ENCODE results near the gene OR4K1. TPM values are rescaled to one million over a fixed set of nuclear protein-coding genes. Genes with fewer than 3 reads are reported as not detected.

Gene OR4K1, protein sequence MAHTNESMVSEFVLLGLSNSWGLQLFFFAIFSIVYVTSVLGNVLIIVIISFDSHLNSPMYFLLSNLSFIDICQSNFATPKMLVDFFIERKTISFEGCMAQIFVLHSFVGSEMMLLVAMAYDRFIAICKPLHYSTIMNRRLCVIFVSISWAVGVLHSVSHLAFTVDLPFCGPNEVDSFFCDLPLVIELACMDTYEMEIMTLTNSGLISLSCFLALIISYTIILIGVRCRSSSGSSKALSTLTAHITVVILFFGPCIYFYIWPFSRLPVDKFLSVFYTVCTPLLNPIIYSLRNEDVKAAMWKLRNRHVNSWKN
- not detected for total RNA-seq
- not detected for polyA plus RNA-seq
- total RNA-seq = not detected

GRCh38 chr14:19930617-19931016, at the start of gene OR4K1:
Gene OR4K1, plus strand, starts transcription at chr14:19930917. Its CDS starts 4,750 bp downstream, at chr14:19935667.
- Mint-ChIP-seq H3K27me3 (peaks cover 0 to 4% (median 0%) of the 10 kb centered on the region in 5 donors), H3K4me3 (no peak within 1 kb of the TSS), H3K27ac (no peak within 1 kb of the TSS), H3K4me1 (no peaks in the 10 kb centered on the region), H3K9me3 (peaks cover 0 to 6% (median 0%) of the 10 kb centered on the region in 11 donors), H3K36me3 (no peaks in the 10 kb centered on the region)
- Histone ChIP-seq H3K27ac (ENCODE audit: low read depth, low read length) (no peak within 1 kb of the TSS), H3K9me3 (ENCODE audit: control insufficient read depth in 2 of 3, low read length in 3 of 3) (no peaks in the 10 kb centered on the region), H3K4me3 (ENCODE audit: low read length) (no peak within 1 kb of the TSS), H3K4me1 (ENCODE audit: control insufficient read depth in 2 of 2, insufficient read depth in 2 of 2, low read length in 2 of 2) (no peaks in the 10 kb centered on the region), H3K27me3 (ENCODE audit: control insufficient read depth in 2 of 2, insufficient read depth in 2 of 2, low read length in 2 of 2) (no peaks in the 10 kb centered on the region), H3K36me3 (ENCODE audit: control insufficient read depth in 2 of 3, insufficient read depth in 3 of 3, low read length in 3 of 3) (no peaks in the 10 kb centered on the region)
- intact Hi-C loops (cut with micrococcal nuclease) = no loop called here
- ATAC-seq = no peak
- no peak for DNase-seq
- ChIA-PET CTCF (no interaction called here), POLR2A (no interaction called here)

DNA sequence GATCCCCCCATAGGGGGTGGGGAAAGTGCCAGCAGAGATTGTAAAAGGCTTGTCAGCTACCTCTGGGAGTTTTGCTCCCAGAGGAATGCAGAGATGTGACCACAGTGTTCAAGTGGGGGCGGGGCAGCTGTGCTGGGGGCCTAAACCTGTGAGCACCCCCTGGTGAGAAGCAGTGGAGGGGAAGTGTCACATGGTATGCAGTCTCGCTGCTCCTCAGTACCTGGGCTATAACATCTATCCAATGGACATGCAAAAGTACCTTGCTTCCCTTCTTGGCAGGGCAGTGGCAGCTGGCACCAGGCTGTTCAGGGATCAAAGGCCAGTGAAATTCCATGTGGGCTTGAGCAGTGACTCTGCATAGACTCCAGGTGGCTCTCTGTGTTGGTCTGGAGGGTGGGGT, 35.4 kb upstream of the OR4K1 start:
- ATAC-seq (no peak), DNase-seq (no peak)
- H3K36me3 ChIP-seq (ENCODE audit: control insufficient read depth in 2 of 3, insufficient read depth in 3 of 3, low read length in 3 of 3) = no peaks in the 10 kb centered on the region
- POLR2A ChIA-PET = no interaction called here
- H3K4me1 Mint-ChIP-seq = no peaks in the 10 kb centered on the region
- H3K4me3 Mint-ChIP-seq = no peak overlapping the region
- H3K27ac ChIP-seq (ENCODE audit: low read depth, low read length) = no peak overlapping the region
- H3K9me3 Mint-ChIP-seq = peaks cover 7 to 57% (median 40%) of the 10 kb centered on the region in 11 donors
- peaks cover 0 to 21% (median 13%) of the 10 kb centered on the region in 5 donors for H3K27me3 Mint-ChIP-seq
- H3K27ac Mint-ChIP-seq = no peak overlapping the region
- CTCF ChIA-PET = no interaction called here
- intact Hi-C loops (cut with micrococcal nuclease) = no loop called here
- no peaks in the 10 kb centered on the region for H3K27me3 ChIP-seq (ENCODE audit: control insufficient read depth in 2 of 2, insufficient read depth in 2 of 2, low read length in 2 of 2)
- no peaks in the 10 kb centered on the region for H3K4me1 ChIP-seq (ENCODE audit: control insufficient read depth in 2 of 2, insufficient read depth in 2 of 2, low read length in 2 of 2)
- peaks cover 0 to 13% (median 0%) of the 10 kb centered on the region in 5 donors for H3K36me3 Mint-ChIP-seq
- no peak overlapping the region for H3K4me3 ChIP-seq (ENCODE audit: low read length)
- H3K9me3 ChIP-seq (ENCODE audit: control insufficient read depth in 2 of 3, low read length in 3 of 3) = peaks cover 0 to 58% (median 10%) of the 10 kb centered on the region in 3 experiments

- Mint-ChIP-seq H3K36me3 (peaks cover 0 to 7% (median 0%) of the 10 kb centered on the region in 5 donors), H3K9me3 (peaks cover 5 to 40% (median 23%) of the 10 kb centered on the region in 11 donors), H3K27me3 (peaks cover 0 to 15% (median 9%) of the 10 kb centered on the region in 5 donors), H3K27ac (no peak overlapping the region), H3K4me3 (no peak overlapping the region), H3K4me1 (no peaks in the 10 kb centered on the region)
- no peaks in the 10 kb centered on the region for H3K36me3 ChIP-seq (ENCODE audit: control insufficient read depth in 2 of 3, insufficient read depth in 3 of 3, low read length in 3 of 3)
- intact Hi-C loops (cut with micrococcal nuclease) = no loop called here
- ATAC-seq (no peak), DNase-seq (no peak)
- ChIA-PET POLR2A (no interaction called here), CTCF (interaction anchor here (0.6 kb wide), 1 partner anchor 473 kb away, joined by 5 read pairs; no protein-coding TSS in a partner anchor)
- H3K27ac ChIP-seq (ENCODE audit: low read depth, low read length) = no peak overlapping the region
- no peak overlapping the region for H3K4me3 ChIP-seq (ENCODE audit: low read length)
- peaks cover 0 to 18% (median 5%) of the 10 kb centered on the region in 3 experiments for H3K9me3 ChIP-seq (ENCODE audit: control insufficient read depth in 2 of 3, low read length in 3 of 3)
- no peaks in the 10 kb centered on the region for H3K27me3 ChIP-seq (ENCODE audit: control insufficient read depth in 2 of 2, insufficient read depth in 2 of 2, low read length in 2 of 2)
- H3K4me1 ChIP-seq (ENCODE audit: control insufficient read depth in 2 of 2, insufficient read depth in 2 of 2, low read length in 2 of 2) = no peaks in the 10 kb centered on the region
Observed at GRCh38 chr14:19900999-19901398, 29.7 kb upstream of the OR4K1 start.

- ATAC-seq (no peak), DNase-seq (no peak)
- intact Hi-C loops (cut with micrococcal nuclease) = no loop called here
- H3K27ac ChIP-seq (ENCODE audit: low read depth, low read length) = no peak overlapping the region
- Mint-ChIP-seq H3K4me3 (no peak overlapping the region), H3K27ac (no peak overlapping the region), H3K9me3 (peaks cover 2 to 35% (median 12%) of the 10 kb centered on the region in 11 donors), H3K36me3 (peaks cover 0 to 7% (median 0%) of the 10 kb centered on the region in 5 donors), H3K27me3 (peaks cover 0 to 15% (median 9%) of the 10 kb centered on the region in 5 donors), H3K4me1 (no peaks in the 10 kb centered on the region)
- H3K9me3 ChIP-seq (ENCODE audit: control insufficient read depth in 2 of 3, low read length in 3 of 3) = peaks cover 0 to 4% (median 0%) of the 10 kb centered on the region in 3 experiments
- no peak overlapping the region for H3K4me3 ChIP-seq (ENCODE audit: low read length)
- H3K36me3 ChIP-seq (ENCODE audit: control insufficient read depth in 2 of 3, insufficient read depth in 3 of 3, low read length in 3 of 3) = no peaks in the 10 kb centered on the region
- CTCF ChIA-PET = no interaction called here
- H3K27me3 ChIP-seq (ENCODE audit: control insufficient read depth in 2 of 2, insufficient read depth in 2 of 2, low read length in 2 of 2) = no peaks in the 10 kb centered on the region
- H3K4me1 ChIP-seq (ENCODE audit: control insufficient read depth in 2 of 2, insufficient read depth in 2 of 2, low read length in 2 of 2) = no peaks in the 10 kb centered on the region
- POLR2A ChIA-PET = no interaction called here
Observed at GRCh38 chr14:19902409-19902808, 28.3 kb upstream of the OR4K1 start.

DNA sequence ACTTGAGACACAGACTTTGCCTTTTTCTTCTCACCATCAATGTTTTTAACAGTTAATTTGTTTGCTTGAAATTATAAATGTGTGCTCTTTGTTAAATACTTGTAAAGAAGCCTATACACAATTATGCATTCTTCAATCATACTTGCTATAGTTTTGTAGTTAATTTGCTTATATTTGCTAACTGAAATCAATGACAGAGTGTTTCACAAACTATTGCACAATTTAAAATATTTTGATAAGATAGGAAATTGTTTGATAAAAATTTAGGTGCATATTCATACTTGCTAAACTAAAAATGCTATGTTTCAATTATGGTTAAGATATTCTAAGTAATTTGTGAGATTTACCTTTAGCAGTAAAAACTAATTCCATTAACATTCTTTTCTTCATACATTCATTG, 24.1 kb upstream of the OR4K1 start:
- H3K9me3 ChIP-seq (ENCODE audit: control insufficient read depth in 2 of 3, low read length in 3 of 3) = no peaks in the 10 kb centered on the region
- Mint-ChIP-seq H3K4me1 (no peaks in the 10 kb centered on the region), H3K36me3 (peaks cover 0 to 6% (median 0%) of the 10 kb centered on the region in 5 donors), H3K27me3 (peaks cover 0 to 15% (median 13%) of the 10 kb centered on the region in 5 donors), H3K4me3 (no peak overlapping the region), H3K9me3 (peaks cover 2 to 16% (median 6%) of the 10 kb centered on the region in 11 donors), H3K27ac (no peak overlapping the region)
- ChIA-PET POLR2A (no interaction called here), CTCF (no interaction called here)
- DNase-seq = no peak
- no peaks in the 10 kb centered on the region for H3K27me3 ChIP-seq (ENCODE audit: control insufficient read depth in 2 of 2, insufficient read depth in 2 of 2, low read length in 2 of 2)
- intact Hi-C loops (cut with micrococcal nuclease) = no loop called here
- no peak for ATAC-seq
- no peak overlapping the region for H3K4me3 ChIP-seq (ENCODE audit: low read length)
- H3K4me1 ChIP-seq (ENCODE audit: control insufficient read depth in 2 of 2, insufficient read depth in 2 of 2, low read length in 2 of 2) = no peaks in the 10 kb centered on the region
- no peak overlapping the region for H3K27ac ChIP-seq (ENCODE audit: low read depth, low read length)
- H3K36me3 ChIP-seq (ENCODE audit: control insufficient read depth in 2 of 3, insufficient read depth in 3 of 3, low read length in 3 of 3) = no peaks in the 10 kb centered on the region

- Histone ChIP-seq H3K9me3 (ENCODE audit: control insufficient read depth in 2 of 3, low read length in 3 of 3) (no peaks in the 10 kb centered on the region), H3K27me3 (ENCODE audit: control insufficient read depth in 2 of 2, insufficient read depth in 2 of 2, low read length in 2 of 2) (no peaks in the 10 kb centered on the region), H3K36me3 (ENCODE audit: control insufficient read depth in 2 of 3, insufficient read depth in 3 of 3, low read length in 3 of 3) (no peaks in the 10 kb centered on the region), H3K4me3 (ENCODE audit: low read length) (no peak overlapping the region), H3K27ac (ENCODE audit: low read depth, low read length) (no peak overlapping the region), H3K4me1 (ENCODE audit: control insufficient read depth in 2 of 2, insufficient read depth in 2 of 2, low read length in 2 of 2) (no peaks in the 10 kb centered on the region)
- H3K27ac Mint-ChIP-seq = no peak overlapping the region
- intact Hi-C loops (cut with micrococcal nuclease) = no loop called here
- ATAC-seq (no peak), DNase-seq (no peak)
- H3K4me3 Mint-ChIP-seq = no peak overlapping the region
- peaks cover 0 to 17% (median 7%) of the 10 kb centered on the region in 11 donors for H3K9me3 Mint-ChIP-seq
- ChIA-PET CTCF (no interaction called here), POLR2A (no interaction called here)
- peaks cover 0 to 9% (median 0%) of the 10 kb centered on the region in 5 donors for H3K36me3 Mint-ChIP-seq
- no peaks in the 10 kb centered on the region for H3K4me1 Mint-ChIP-seq
- H3K27me3 Mint-ChIP-seq = peaks cover 0 to 15% (median 8%) of the 10 kb centered on the region in 5 donors
Observed at GRCh38 chr14:19911114-19911513, 19.6 kb upstream of the OR4K1 start.

- ATAC-seq = no peak
- ChIA-PET CTCF (no interaction called here), POLR2A (no interaction called here)
Observed at GRCh38 chr14:19917243-19917642, 13.5 kb upstream of the OR4K1 start.

More at GRCh38 chr14:19917243-19917642, 13.5 kb upstream of the OR4K1 start:
- Histone ChIP-seq H3K27me3 (ENCODE audit: control insufficient read depth in 2 of 2, insufficient read depth in 2 of 2, low read length in 2 of 2) (no peaks in the 10 kb centered on the region), H3K4me1 (ENCODE audit: control insufficient read depth in 2 of 2, insufficient read depth in 2 of 2, low read length in 2 of 2) (no peaks in the 10 kb centered on the region), H3K9me3 (ENCODE audit: control insufficient read depth in 2 of 3, low read length in 3 of 3) (no peaks in the 10 kb centered on the region), H3K4me3 (ENCODE audit: low read length) (no peak overlapping the region), H3K36me3 (ENCODE audit: control insufficient read depth in 2 of 3, insufficient read depth in 3 of 3, low read length in 3 of 3) (no peaks in the 10 kb centered on the region), H3K27ac (ENCODE audit: low read depth, low read length) (no peak overlapping the region)
- H3K4me1 Mint-ChIP-seq = no peaks in the 10 kb centered on the region
- H3K4me3 Mint-ChIP-seq = no peak overlapping the region
- no peaks in the 10 kb centered on the region for H3K27me3 Mint-ChIP-seq
- DNase-seq = no peak
- intact Hi-C loops (cut with micrococcal nuclease) = no loop called here
- no peaks in the 10 kb centered on the region for H3K36me3 Mint-ChIP-seq
- H3K27ac Mint-ChIP-seq = no peak overlapping the region
- H3K9me3 Mint-ChIP-seq = peaks cover 0 to 7% (median 0%) of the 10 kb centered on the region in 11 donors

All from naive thymus-derived CD4-positive, alpha-beta T cell (primary cell).